ENCODE results near the gene LARP6. TPM values are rescaled to one million over a fixed set of nuclear protein-coding genes. Genes with fewer than 3 reads are reported as not detected.

The LARP6 gene
- polyA plus RNA-seq, 1 donor (not counting 4 experiments of a cell fraction or from before 2014, with no cell fraction given), result 66.1 TPM

- Histone ChIP-seq H3K27ac (ENCODE audit: control insufficient read depth, insufficient read depth, low read length) (peak overlapping the region; percentile 82), H3K9me3 (ENCODE audit: control insufficient read depth, low read depth, low read length) (no peaks in the 10 kb centered on the region), H3K4me1 (ENCODE audit: control insufficient read depth, extremely low read depth, insufficient read depth, low read length) (peaks cover 31% of the 10 kb centered on the region), H3K27me3 (ENCODE audit: control insufficient read depth, extremely low read depth, insufficient read depth, low read length) (no peaks in the 10 kb centered on the region), H3K9me1 (ENCODE audit: control insufficient read depth, extremely low read depth, insufficient read depth, low read length) (no peaks in the 10 kb centered on the region), H3K79me2 (ENCODE audit: control insufficient read depth, insufficient read depth, low read length) (peaks cover 5% of the 10 kb centered on the region), H3K4me2 (ENCODE audit: control insufficient read depth, extremely low read depth, insufficient read depth, low read depth, low read length) (peak overlapping the region; percentile 55), H3K4me3 (ENCODE audit: control insufficient read depth in 2 of 3, extremely low read depth in 1 of 3, insufficient read depth in 2 of 3, low read depth in 1 of 3, low read length in 3 of 3) (no peak overlapping the region), H3K36me3 (ENCODE audit: control insufficient read depth in 2 of 2, extremely low read depth in 1 of 2, insufficient read depth in 2 of 2, low read length in 2 of 2) (peaks cover 6 to 7% of the 10 kb centered on the region in 2 experiments), H3K9ac (ENCODE audit: control insufficient read depth, extremely low read depth, insufficient read depth, low read length) (peak overlapping the region; percentile 20), H2AFZ (ENCODE audit: control insufficient read depth, low read length) (no peak overlapping the region), H4K20me1 (ENCODE audit: control insufficient read depth, extremely low read depth, insufficient read depth, low read length) (no peaks in the 10 kb centered on the region)
- DNase-seq (ENCODE audit: low read depth, low spot score) (no peak), FAIRE-seq (peak; percentile 49)
- TF ChIP-seq CTCF (optimal IDR thresholded peaks at IDR 0.05 in 1 of 3, IDR thresholded peaks at IDR 0.05 in 1 of 3, conservative IDR thresholded peaks at IDR 0.05 in 1 of 3; ENCODE audit: extremely low read depth in 1 of 3, insufficient read depth in 2 of 3, low read length in 3 of 3) (no peak), EZH2 (IDR thresholded peaks at IDR 0.05; ENCODE audit: low read length) (no peak)
- dilution Hi-C loops (cut with MboI; ENCODE audit: extremely low pct_ligation_motif_present, low sequenced_read_pairs), result no loop called here
These were observed 2.1 kb downstream of the LARP6 start for GRCh38 chr15:70851889-70852288.

- no peak for TF ChIP-seq CTCF (optimal IDR thresholded peaks at IDR 0.05 in 1 of 3, IDR thresholded peaks at IDR 0.05 in 1 of 3, conservative IDR thresholded peaks at IDR 0.05 in 1 of 3; ENCODE audit: extremely low read depth in 1 of 3, insufficient read depth in 2 of 3, low read length in 3 of 3)
- TF ChIP-seq EZH2 (IDR thresholded peaks at IDR 0.05; ENCODE audit: low read length), result no peak
- Histone ChIP-seq H3K4me3 (ENCODE audit: control insufficient read depth in 2 of 3, extremely low read depth in 1 of 3, insufficient read depth in 2 of 3, low read depth in 1 of 3, low read length in 3 of 3) (no peak overlapping the region), H3K4me1 (ENCODE audit: control insufficient read depth, extremely low read depth, insufficient read depth, low read length) (no peaks in the 10 kb centered on the region), H3K79me2 (ENCODE audit: control insufficient read depth, insufficient read depth, low read length) (no peaks in the 10 kb centered on the region), H3K27ac (ENCODE audit: control insufficient read depth, insufficient read depth, low read length) (no peak overlapping the region), H3K4me2 (ENCODE audit: control insufficient read depth, extremely low read depth, insufficient read depth, low read depth, low read length) (no peak overlapping the region), H2AFZ (ENCODE audit: control insufficient read depth, low read length) (no peak overlapping the region), H4K20me1 (ENCODE audit: control insufficient read depth, extremely low read depth, insufficient read depth, low read length) (no peaks in the 10 kb centered on the region), H3K9ac (ENCODE audit: control insufficient read depth, extremely low read depth, insufficient read depth, low read length) (no peak overlapping the region), H3K36me3 (ENCODE audit: control insufficient read depth in 2 of 2, extremely low read depth in 1 of 2, insufficient read depth in 2 of 2, low read length in 2 of 2) (peaks cover 0 to 3% of the 10 kb centered on the region in 2 experiments), H3K9me1 (ENCODE audit: control insufficient read depth, extremely low read depth, insufficient read depth, low read length) (no peaks in the 10 kb centered on the region), H3K27me3 (ENCODE audit: control insufficient read depth, extremely low read depth, insufficient read depth, low read length) (no peaks in the 10 kb centered on the region), H3K9me3 (ENCODE audit: control insufficient read depth, low read depth, low read length) (no peaks in the 10 kb centered on the region)
- dilution Hi-C loops (cut with MboI; ENCODE audit: extremely low pct_ligation_motif_present, low sequenced_read_pairs), result no loop called here
- FAIRE-seq, result no peak
- no peak for DNase-seq (ENCODE audit: low read depth, low spot score)
These were observed 8.2 kb downstream of the LARP6 start for GRCh38 chr15:70845602-70846360.

Measured in keratinocyte (primary cell).